ENCODE results near the gene OR51T1.

OR51T1 gene

GRCh38 chr11:4881188-4881587 lies 512 bp upstream of the OR51T1 start:
- POLR2A ChIA-PET, result no interaction called here

GRCh38 chr11:4882543-4882942 lies 843 bp downstream of the OR51T1 start:
- no peaks in the 10 kb centered on the region for H3K9me3 ChIP-seq (ENCODE audit: control insufficient read depth, insufficient read depth, low read depth, low read length)
- POLR2A ChIA-PET, result no interaction called here
- no peaks in the 10 kb centered on the region for H3K36me3 ChIP-seq (ENCODE audit: control insufficient read depth in 2 of 2, insufficient read depth in 1 of 2, low read length in 2 of 2)
- no peak overlapping the region for H3K27ac ChIP-seq (ENCODE audit: extremely low read depth, low read depth, low read length)
- CTCF ChIA-PET, result interaction anchor here (0.7 kb wide), 1 partner anchor 31 kb away, joined by 3 read pairs; no protein-coding TSS in a partner anchor
- no peak overlapping the region for H3K4me3 ChIP-seq (ENCODE audit: low read depth, low read length)
- no peaks in the 10 kb centered on the region for H3K4me1 ChIP-seq (ENCODE audit: control insufficient read depth, insufficient read depth, low read length)
- TF ChIP-seq ZNF23 (tag by site-specific recombination; IDR thresholded peaks at IDR 0.05; ENCODE audit: borderline replicate concordance) (no peak), ATF2 (tag by site-specific recombination; IDR thresholded peaks at IDR 0.05; ENCODE audit: low read depth) (no peak), ZNF518A (tag by site-specific recombination; conservative IDR thresholded peaks at IDR 0.05; ENCODE audit: low read depth) (no peak), ZNF610 (tag by site-specific recombination; IDR thresholded peaks at IDR 0.05; ENCODE audit: borderline replicate concordance) (no peak), GFI1B (tag by site-specific recombination; IDR thresholded peaks at IDR 0.05) (no peak), ZNF121 (tag by site-specific recombination; IDR thresholded peaks at IDR 0.05) (no peak), ZBTB1 (tag by site-specific recombination; IDR thresholded peaks at IDR 0.05) (no peak), ZNF792 (tag by site-specific recombination; IDR thresholded peaks at IDR 0.05) (no peak)

More at GRCh38 chr11:4881188-4881587, 512 bp upstream of the OR51T1 start:
- Histone ChIP-seq H3K27ac (ENCODE audit: extremely low read depth, low read depth, low read length) (no peak overlapping the region), H3K4me1 (ENCODE audit: control insufficient read depth, insufficient read depth, low read length) (no peaks in the 10 kb centered on the region), H3K9me3 (ENCODE audit: control insufficient read depth, insufficient read depth, low read depth, low read length) (no peaks in the 10 kb centered on the region), H3K36me3 (ENCODE audit: control insufficient read depth in 2 of 2, insufficient read depth in 1 of 2, low read length in 2 of 2) (no peaks in the 10 kb centered on the region), H3K4me3 (ENCODE audit: low read depth, low read length) (no peak overlapping the region)
- CTCF ChIA-PET, result interaction anchor here (0.7 kb wide), 1 partner anchor 244 kb away, joined by 3 read pairs; the partner anchor contains the start of gene OR51D1
- TF ChIP-seq PRDM2 (tag by site-specific recombination; IDR thresholded peaks at IDR 0.05; ENCODE audit: borderline replicate concordance), result no peak
- TF ChIP-seq ZNF48 (tag by site-specific recombination; IDR thresholded peaks at IDR 0.05), result no peak
- no peak for TF ChIP-seq ZNF18 (tag by site-specific recombination; IDR thresholded peaks at IDR 0.05)
- TF ChIP-seq ZNF837 (tag by site-specific recombination; IDR thresholded peaks at IDR 0.05), result no peak
- TF ChIP-seq SCRT1 (tag by site-specific recombination; IDR thresholded peaks at IDR 0.05; ENCODE audit: borderline replicate concordance), result no peak
- no peak for TF ChIP-seq ZNF433 (tag by site-specific recombination; IDR thresholded peaks at IDR 0.05; ENCODE audit: low read depth)
- no peak for TF ChIP-seq ZNF585B (tag by site-specific recombination; IDR thresholded peaks at IDR 0.05)
- no peak for TF ChIP-seq GLIS1 (tag by site-specific recombination; IDR thresholded peaks at IDR 0.05)
- TF ChIP-seq YY2 (tag by site-specific recombination; IDR thresholded peaks at IDR 0.05), result no peak
